DMS114 treated with DMSO at 0.1 percent for 48 hours (cell line): ENCODE measurements around the gene APOE.

Experiments used
- DNase-seq: peaks from one replicate; lab custom pipeline; 2025; ENCODE audit not compliant: unreplicated experiment; lab: John Stamatoyannopoulos, UW

Gene APOE

DNA sequence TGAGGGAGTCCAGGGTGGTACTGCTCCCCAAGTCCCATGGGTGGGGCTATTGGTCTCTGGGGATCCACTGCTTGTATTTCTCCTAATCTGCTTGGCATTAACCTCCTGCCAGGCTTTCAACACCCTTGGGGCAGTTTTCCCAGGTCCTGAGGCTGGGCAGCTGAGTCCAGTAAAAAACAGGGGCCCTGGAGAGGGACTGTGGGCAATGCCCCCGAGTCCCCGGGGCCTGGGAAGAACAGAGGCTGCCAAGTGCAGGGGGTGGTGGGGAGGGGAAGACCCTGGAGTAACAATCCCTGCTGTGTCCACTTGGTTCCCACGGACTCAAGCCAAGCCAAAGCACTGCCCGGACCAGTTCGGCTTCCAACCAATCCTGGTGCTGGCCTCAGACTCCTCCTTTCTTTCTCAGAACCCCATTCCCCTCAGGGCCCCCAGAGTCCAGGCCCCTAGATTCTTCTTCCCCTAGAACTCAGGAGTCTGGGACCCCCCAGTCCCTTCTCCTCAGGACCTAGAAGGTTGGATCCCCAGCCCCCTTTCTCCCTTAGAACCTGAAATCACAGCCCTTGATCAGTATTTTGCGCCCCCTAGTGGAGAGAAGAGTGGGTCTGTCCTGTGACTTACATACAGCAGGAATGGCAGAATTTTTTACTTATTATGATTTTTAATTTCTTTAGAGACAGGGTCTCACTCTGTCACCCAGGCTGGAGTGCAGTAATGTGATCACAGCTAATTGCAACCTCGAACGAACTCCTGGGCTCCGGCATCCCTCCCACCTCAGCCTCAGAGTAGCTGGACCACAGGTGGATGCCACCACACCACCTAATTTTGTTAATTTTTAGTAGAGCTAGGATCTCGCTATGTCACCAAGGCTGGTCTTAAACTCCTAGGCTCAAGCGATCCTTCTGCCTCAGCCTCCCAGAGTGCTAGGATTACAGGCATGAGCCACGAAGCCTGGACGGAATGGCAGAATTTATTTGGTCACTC lies 45.9 kb downstream of the APOE start:
- DNase-seq: peak; percentile 35

DNA sequence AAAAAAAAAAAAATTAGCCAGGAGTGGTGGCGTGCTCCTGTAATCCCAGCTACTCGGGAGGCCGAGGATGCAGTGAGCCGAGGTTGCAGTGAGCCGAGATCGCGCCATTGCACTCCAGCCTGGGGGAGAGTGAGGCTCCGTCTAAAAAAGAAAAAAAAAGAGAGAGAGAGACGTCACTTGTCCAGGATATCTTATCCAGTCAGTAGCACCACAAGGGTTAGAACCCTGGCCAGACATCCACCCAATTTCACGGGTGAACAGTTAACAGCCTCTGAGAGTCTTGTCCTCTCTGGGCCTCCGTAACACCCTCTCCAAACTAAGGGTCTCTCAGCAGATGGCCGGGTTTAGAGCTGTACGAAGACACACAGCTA lies 48.7 kb downstream of the APOE start:
- DNase-seq: no peak

DNA sequence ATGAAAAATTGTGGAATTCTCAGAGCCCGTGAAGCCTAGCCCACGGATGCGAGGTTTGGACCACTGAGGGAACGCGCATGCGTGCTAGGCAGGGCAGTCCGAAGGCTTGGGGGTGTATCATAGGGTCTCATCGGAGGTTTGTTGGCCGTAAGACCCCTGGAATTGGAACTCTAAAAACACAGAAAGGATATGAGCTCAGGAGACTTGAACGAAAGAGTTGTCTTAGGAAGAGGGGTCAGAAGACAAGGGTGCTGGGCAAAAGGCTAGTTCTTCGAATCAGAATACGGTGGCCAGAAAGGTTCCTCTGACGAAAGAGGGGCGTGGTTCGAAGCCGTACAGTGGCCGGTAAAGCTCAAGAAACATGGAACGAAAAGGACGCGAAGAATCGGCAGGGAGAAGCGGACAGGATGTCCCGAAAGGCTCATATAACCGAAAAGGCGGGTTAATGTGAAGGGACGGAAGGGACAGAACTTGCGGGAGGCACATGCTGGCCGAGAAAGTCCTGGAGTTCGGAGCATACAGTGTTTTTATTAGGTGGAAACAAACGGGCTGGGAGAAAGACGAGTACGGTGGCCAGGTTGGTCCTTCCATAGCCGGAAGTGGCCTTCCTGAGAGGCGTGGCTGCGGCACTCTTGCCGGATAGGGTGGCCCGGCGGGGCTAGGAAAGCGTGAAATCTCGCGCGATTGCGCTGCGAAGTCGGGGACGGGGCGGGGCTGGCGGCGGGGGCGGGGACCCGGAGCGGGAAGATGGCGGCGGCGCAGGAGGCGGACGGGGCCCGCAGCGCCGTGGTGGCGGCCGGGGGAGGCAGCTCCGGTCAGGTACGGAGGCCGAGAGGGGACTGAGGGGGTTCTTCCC lies 49.3 kb downstream of the APOE start, which contains the start of gene CLPTM1:
Gene CLPTM1, plus strand, starts transcription at position 732 of the 856 bp plus-strand sequence. Its CDS starts 16 bp downstream, at position 748.
- peak; percentile 86 for DNase-seq

DNA sequence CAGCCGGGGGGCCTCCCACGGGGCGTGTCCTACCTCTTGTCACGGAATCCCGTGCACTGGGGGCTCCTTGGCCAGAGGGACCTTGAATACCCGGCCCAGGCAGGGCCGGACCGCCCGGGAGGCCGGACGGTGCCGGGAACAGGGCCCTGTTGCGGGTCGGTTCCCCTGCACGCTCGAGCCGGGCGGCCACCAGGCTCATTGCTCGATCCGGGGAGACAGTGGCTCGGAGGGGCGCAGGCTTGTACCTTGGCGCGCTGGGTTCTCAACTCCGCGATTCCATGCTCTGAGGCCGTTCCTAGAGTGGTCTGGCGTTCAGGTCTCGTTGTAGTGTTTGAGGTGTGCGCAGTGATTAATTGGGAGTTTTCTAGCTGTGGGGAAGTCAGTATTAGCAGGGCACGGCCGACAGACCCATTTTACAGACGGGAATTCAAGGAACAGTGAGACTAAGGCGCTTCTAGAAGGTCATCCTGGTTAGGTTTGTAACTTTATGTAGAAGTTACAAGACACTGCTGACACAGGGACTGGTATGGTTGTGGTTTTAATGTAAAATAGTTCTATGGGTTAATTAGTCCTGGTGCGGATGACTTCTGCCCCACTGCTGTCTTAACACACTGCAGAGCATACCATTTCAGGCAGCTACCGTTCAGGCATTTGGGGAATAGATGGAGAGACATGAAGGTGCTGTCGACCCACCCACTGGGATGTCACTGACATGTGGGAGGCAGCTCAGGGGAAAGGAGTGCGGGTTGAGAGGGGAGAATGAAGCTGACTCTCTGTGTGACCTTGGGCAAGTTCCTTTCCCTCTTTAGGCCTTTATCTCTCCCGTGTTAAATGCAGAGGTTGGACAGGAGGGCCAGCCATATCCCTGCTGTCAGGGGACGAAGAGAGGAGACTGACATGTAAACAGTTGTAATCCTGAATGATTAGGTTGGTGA lies 50.2 kb downstream of the APOE start:
- no peak for DNase-seq

DNA sequence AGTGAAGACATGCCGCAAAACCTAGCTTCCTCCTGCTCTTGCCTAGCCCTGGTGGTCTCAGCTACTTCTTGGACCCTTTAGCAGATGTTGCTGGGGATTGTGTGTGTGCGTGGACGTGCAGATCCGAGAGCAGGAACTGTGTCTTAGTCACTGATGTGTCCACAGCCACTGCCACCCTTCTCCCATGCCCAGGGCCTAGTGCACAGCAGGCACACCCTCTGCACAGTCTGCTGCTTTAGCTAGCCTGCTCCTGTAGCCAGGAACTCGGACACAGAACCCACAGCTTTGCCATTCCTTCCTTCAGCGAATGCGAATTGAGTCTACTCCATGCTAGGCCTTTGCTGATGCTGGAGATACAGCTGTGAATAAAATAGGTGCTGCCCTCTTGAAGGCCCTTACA lies 51.9 kb downstream of the APOE start:
- no peak for DNase-seq

DNA sequence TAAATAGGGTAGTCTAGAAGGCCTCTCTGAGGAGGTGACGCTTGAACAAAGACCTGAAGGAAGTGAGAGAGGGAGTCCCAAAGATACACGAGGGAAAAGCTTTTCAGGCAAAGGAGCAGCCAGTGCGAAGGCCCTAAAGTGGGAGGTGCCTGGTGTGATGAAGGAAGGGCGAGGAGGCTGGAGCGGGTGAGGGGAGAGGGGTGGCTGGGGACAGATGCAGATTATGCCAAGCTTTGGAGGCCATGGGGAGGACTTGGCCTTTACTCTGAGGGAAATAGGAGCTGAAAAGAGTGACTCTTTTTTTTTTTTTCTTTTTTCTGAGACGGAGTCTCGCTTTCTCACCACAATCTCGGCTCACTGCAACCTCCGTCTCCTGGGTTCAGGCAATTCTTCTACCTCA lies 52.5 kb downstream of the APOE start:
- no peak for DNase-seq
